Smooth muscle cell (in vitro differentiated cells): Measurements from ENCODE around the gene FER. TPM values are rescaled to one million over a fixed set of nuclear protein-coding genes. Genes with fewer than 3 reads are reported as not detected.

Experiments used
- DNase-seq: peaks from one replicate; lab custom pipeline; 2025; ENCODE audit not compliant: unreplicated experiment; lab: John Stamatoyannopoulos, UW
- H2AFZ ChIP-seq: fragments of 200-600 bp; sonication (generic); 2 replicates; pipeline ENCODE4 v1.6.0; 2016; ENCODE audit warnings: antibody characterized with exemption, low read depth, mild to moderate bottlenecking
- H3F3A ChIP-seq: fragments of 200-600 bp; sonication (generic); 2 replicates; pipeline ENCODE4 v1.6.0; 2017; ENCODE audit warnings: antibody characterized with exemption, low read depth
- H3K27ac ChIP-seq: fragments of 200-600 bp; sonication (generic); 2 replicates; pipeline ENCODE4 v1.5.1; 2016; ENCODE audit warnings: low read depth, mild to moderate bottlenecking
- H3K27me3 ChIP-seq: fragments of 200-600 bp; sonication (generic); 2 replicates; pipeline ENCODE4 v1.6.1; 2016; ENCODE audit warnings: low read depth, mild to moderate bottlenecking
- H3K36me3 ChIP-seq: fragments of 200-600 bp; sonication (generic); 2 replicates; pipeline ENCODE4 v1.5.1; 2016; ENCODE audit warnings: low read depth
- H3K4me1 ChIP-seq: fragments of 200-600 bp; sonication (generic); 2 replicates; pipeline ENCODE4 v1.5.1; 2016; ENCODE audit warnings: low read depth
- H3K4me2 ChIP-seq: fragments of 200-600 bp; sonication (generic); 2 replicates; pipeline ENCODE4 v1.6.0; 2016; ENCODE audit warnings: mild to moderate bottlenecking
- H3K4me3 ChIP-seq: fragments of 200-600 bp; sonication (generic); 2 replicates; pipeline ENCODE4 v1.5.1; 2016; ENCODE audit warnings: mild to moderate bottlenecking
- H3K79me2 ChIP-seq: fragments of 200-600 bp; sonication (generic); 2 replicates; pipeline ENCODE4 v1.6.0; 2016; ENCODE audit warnings: low read depth, mild to moderate bottlenecking
- H3K9ac ChIP-seq: fragments of 200-600 bp; sonication (generic); 2 replicates; pipeline ENCODE4 v1.6.0; 2016; ENCODE audit warnings: low read depth
- H3K9me3 ChIP-seq: fragments of 200-600 bp; sonication (generic); replicated peaks from 2 replicates; pipeline ENCODE4 v1.5.1; 2016; ENCODE audit warnings: low read depth
- H4K20me1 ChIP-seq: fragments of 200-600 bp; sonication (generic); 2 replicates; pipeline ENCODE4 v1.6.0; 2016; ENCODE audit warnings: low read depth
- WGBS: methylation state at CpG from one replicate; pipeline ENCODE4 v1.1.7; 2016; ENCODE audit warnings: low lambda C conversion rate; 5-methylcytosine and 5-hydroxymethylcytosine counted together
- polyA plus RNA-seq: library from polyadenylated mRNA; unstranded; fragments of >200 nt; fragmentation: Nextera tagmentation; extraction: Ambion mirVana; gene quantifications from 2 replicates; pipeline ENCODE4 v1.2.1, GENCODE V29; 2016
- total RNA-seq: library from RNA; depleted of rRNA; stranded (reverse); fragments of >200 nt; gene quantifications from 2 replicates; pipeline ENCODE4 v1.2.3, GENCODE V29; 2014
- TF ChIP-seq, protein P1 (sequence below): fragments of 200-600 bp; sonication (generic); IDR thresholded peaks from 2 replicates; pipeline ENCODE4 v1.5.1; 2017; ENCODE audit warnings: borderline replicate concordance, mild to moderate bottlenecking, antibody characterized with exemption; ENCODE audit not compliant: insufficient read depth, poor library complexity, severe bottlenecking

The FER gene
- total and polyA plus RNA-seq, 2 experiments from 2014 or later, result 15.6 to 16.4 TPM

DNA sequence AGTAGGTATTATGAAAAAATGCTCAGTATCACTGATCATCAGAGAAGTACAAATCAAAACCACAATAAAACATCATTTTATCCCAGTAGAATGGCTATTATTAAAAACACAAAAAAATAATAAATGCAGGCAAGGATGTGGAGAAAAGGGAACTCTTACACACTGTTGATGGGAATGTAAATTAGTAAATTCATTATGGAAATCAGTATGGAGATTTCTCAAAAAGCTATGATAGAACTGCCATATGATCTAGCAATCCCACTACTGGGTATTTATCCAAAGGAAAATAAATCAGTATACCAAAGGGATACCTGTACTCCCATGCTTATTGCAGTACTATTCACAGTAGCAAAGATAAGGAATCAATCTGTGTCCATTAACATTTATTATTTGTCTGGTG lies 209.6 kb downstream of the FER start:
- H3K4me1 ChIP-seq, result no peaks in the 10 kb centered on the region
- H3K36me3 ChIP-seq, result no peaks in the 10 kb centered on the region
- no peaks in the 10 kb centered on the region for H3K79me2 ChIP-seq
- H4K20me1 ChIP-seq, result peaks cover 4% of the 10 kb centered on the region
- no peaks in the 10 kb centered on the region for H3K9me3 ChIP-seq
- H3K9ac ChIP-seq, result no peak overlapping the region
- no peaks in the 10 kb centered on the region for H3F3A ChIP-seq
- no peak overlapping the region for H3K27ac ChIP-seq
- TF ChIP-seq, protein P1, sequence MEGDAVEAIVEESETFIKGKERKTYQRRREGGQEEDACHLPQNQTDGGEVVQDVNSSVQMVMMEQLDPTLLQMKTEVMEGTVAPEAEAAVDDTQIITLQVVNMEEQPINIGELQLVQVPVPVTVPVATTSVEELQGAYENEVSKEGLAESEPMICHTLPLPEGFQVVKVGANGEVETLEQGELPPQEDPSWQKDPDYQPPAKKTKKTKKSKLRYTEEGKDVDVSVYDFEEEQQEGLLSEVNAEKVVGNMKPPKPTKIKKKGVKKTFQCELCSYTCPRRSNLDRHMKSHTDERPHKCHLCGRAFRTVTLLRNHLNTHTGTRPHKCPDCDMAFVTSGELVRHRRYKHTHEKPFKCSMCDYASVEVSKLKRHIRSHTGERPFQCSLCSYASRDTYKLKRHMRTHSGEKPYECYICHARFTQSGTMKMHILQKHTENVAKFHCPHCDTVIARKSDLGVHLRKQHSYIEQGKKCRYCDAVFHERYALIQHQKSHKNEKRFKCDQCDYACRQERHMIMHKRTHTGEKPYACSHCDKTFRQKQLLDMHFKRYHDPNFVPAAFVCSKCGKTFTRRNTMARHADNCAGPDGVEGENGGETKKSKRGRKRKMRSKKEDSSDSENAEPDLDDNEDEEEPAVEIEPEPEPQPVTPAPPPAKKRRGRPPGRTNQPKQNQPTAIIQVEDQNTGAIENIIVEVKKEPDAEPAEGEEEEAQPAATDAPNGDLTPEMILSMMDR, result no peak
- no peak overlapping the region for H3K4me2 ChIP-seq
- H3K27me3 ChIP-seq, result no peaks in the 10 kb centered on the region
- H3K4me3 ChIP-seq, result no peak overlapping the region
- H2AFZ ChIP-seq, result no peak overlapping the region
- no peak for DNase-seq

DNA sequence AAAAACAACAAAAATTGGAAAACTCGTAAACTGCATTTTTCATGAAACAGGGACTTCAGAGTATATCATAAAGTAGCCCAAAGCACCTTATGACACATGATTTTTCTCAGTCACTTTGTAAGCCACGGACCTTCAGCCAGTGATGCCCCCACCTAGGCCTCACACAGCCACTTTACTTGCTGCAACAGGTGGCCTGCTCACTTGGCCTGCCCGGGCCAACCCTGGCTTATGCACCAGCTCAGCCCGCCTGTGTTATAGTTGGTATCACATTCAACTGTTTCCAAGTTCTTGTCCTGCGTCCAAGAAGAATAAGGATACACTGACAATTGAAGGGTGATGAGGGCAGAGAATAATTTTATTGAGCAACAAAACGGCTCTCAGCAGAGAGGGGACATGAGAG lies 219.2 kb downstream of the FER start:
- no peaks in the 10 kb centered on the region for H3K4me1 ChIP-seq
- H3K9me3 ChIP-seq, result no peaks in the 10 kb centered on the region
- H2AFZ ChIP-seq, result no peak overlapping the region
- H3K36me3 ChIP-seq, result no peaks in the 10 kb centered on the region
- H3K4me2 ChIP-seq, result no peak overlapping the region
- H4K20me1 ChIP-seq, result no peaks in the 10 kb centered on the region
- no peaks in the 10 kb centered on the region for H3K79me2 ChIP-seq
- H3K9ac ChIP-seq, result no peak overlapping the region
- H3K27ac ChIP-seq, result no peak overlapping the region
- DNase-seq, result no peak
- H3F3A ChIP-seq, result no peaks in the 10 kb centered on the region
- 96% methylated on average over 6 of the region's 6 CpGs for WGBS
- TF ChIP-seq, protein P1, result no peak
- H3K4me3 ChIP-seq, result no peak overlapping the region
- H3K27me3 ChIP-seq, result no peaks in the 10 kb centered on the region

DNA sequence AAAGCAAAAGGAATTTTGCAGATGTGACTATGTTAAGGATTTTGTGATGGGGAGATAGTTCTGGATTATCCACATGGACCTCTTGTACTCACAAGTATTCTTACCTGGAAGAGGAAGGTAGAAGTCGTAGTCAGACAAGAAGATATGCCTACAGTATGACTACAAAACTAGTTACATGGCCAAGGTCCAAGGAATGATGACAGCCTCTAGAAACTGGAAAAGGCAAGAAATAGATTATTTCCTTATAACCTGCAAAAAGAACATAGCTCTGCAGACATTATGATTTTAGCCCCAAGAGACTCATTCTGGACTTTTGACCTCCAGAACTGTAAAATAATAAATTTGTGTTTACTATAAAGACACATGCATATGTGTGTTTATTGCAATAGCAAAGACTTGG lies 226.9 kb downstream of the FER start:
- H3K9ac ChIP-seq, result no peak overlapping the region
- no peak overlapping the region for H3K27ac ChIP-seq
- H3K9me3 ChIP-seq, result no peaks in the 10 kb centered on the region
- no peak overlapping the region for H3K4me2 ChIP-seq
- no peaks in the 10 kb centered on the region for H3K36me3 ChIP-seq
- H3K79me2 ChIP-seq, result no peaks in the 10 kb centered on the region
- no peaks in the 10 kb centered on the region for H3K27me3 ChIP-seq
- no peak for DNase-seq
- no peaks in the 10 kb centered on the region for H3F3A ChIP-seq
- no peaks in the 10 kb centered on the region for H4K20me1 ChIP-seq
- no peak overlapping the region for H2AFZ ChIP-seq
- no peak overlapping the region for H3K4me3 ChIP-seq
- WGBS, result 100% methylated on average over 1 of the region's 1 CpG
- TF ChIP-seq, protein P1, result no peak
- no peaks in the 10 kb centered on the region for H3K4me1 ChIP-seq

DNA sequence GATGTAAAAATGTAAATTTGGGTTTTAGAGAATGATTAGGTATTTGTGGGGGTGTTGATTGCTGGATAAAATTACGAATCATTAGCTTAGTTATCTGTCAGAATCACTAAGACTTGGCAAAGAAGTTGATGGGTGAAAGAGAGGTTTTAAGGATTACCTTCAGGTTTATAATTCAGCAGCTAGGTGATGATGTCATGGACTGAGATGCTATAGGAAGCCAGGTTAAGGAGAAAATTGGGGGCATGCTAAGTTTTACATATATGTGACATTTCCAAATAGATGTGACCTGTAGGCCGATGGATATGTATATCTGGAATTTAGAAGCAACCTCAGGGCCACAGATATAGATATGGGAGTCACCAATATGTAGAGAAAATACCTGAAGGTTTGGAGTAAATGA lies 228.0 kb downstream of the FER start:
- no peaks in the 10 kb centered on the region for H4K20me1 ChIP-seq
- 96% methylated on average over 2 of the region's 2 CpGs for WGBS
- H3K27me3 ChIP-seq, result no peaks in the 10 kb centered on the region

More for the DNA sequence above, 228.0 kb downstream of the FER start:
- H3K4me3 ChIP-seq, result no peak overlapping the region
- no peak overlapping the region for H2AFZ ChIP-seq
- no peak overlapping the region for H3K9ac ChIP-seq
- TF ChIP-seq, protein P1, result no peak
- H3K36me3 ChIP-seq, result no peaks in the 10 kb centered on the region
- DNase-seq, result no peak
- no peaks in the 10 kb centered on the region for H3K79me2 ChIP-seq
- no peaks in the 10 kb centered on the region for H3F3A ChIP-seq
- no peak overlapping the region for H3K27ac ChIP-seq
- H3K4me1 ChIP-seq, result no peaks in the 10 kb centered on the region
- H3K4me2 ChIP-seq, result no peak overlapping the region
- H3K9me3 ChIP-seq, result no peaks in the 10 kb centered on the region
